HEK293 (cell line): Measurements from ENCODE around the gene GRAMD4.

ENCODE experiments used
- CTCF ChIA-PET: fragments of 350-600 bp; formaldehyde crosslinking; extraction: SDS; loops from one replicate; lab custom pipeline; 2021; ENCODE audit warnings: antibody characterized with exemption; lab: Yijun Ruan, JAX
- POLR2A ChIA-PET: fragments of 300-600 bp; formaldehyde crosslinking; extraction: SDS; loops from one replicate; lab custom pipeline; 2020; ENCODE audit warnings: antibody characterized with exemption, inconsistent platforms; lab: Yijun Ruan, JAX
- H3K27ac ChIP-seq: fragments of 200-500 bp; sonication (Bioruptor generic); 2 replicates; pipeline ENCODE4 v1.5.1; 2014; ENCODE audit warnings: low read depth, low read length, control low read depth, inconsistent platforms; ENCODE audit errors: extremely low read depth
- H3K36me3 ChIP-seq, 2 experiments: fragments of 200-500 bp in 1 of 2; sonication (Bioruptor generic) in 1 of 2; 1 replicate in 1 of 2; 2 replicates in 1 of 2; pipeline ENCODE4 v1.5.1; 2014 to 2017; ENCODE audit warnings: inconsistent platforms in 2 of 2, low read length in 2 of 2; ENCODE audit not compliant: control insufficient read depth in 2 of 2, insufficient read depth in 1 of 2
- H3K4me1 ChIP-seq: fragments of 200-500 bp; sonication (Bioruptor generic); 2 replicates; pipeline ENCODE4 v1.5.1; 2014; ENCODE audit warnings: mild to moderate bottlenecking, low read length, inconsistent platforms; ENCODE audit not compliant: control insufficient read depth, insufficient read depth
- H3K4me3 ChIP-seq: 2 replicates; pipeline ENCODE4 v1.5.1; 2011; ENCODE audit warnings: low read depth, mild to moderate bottlenecking, control low read depth, low read length, moderate library complexity
- H3K9me3 ChIP-seq: fragments of 200-500 bp; sonication (Bioruptor generic); 2 replicates; pipeline ENCODE4 v1.5.1; 2014; ENCODE audit warnings: low read depth, low read length, inconsistent platforms; ENCODE audit not compliant: control insufficient read depth, insufficient read depth
- GLI2 ChIP-seq: fragments of 450-650 bp; formaldehyde crosslinking; IDR thresholded peaks from 2 replicates; pipeline ENCODE4; 2017; ENCODE audit warnings: missing biosample characterization, missing genetic modification characterization, low read depth, borderline replicate concordance
- GLIS1 ChIP-seq: fragments of 450-650 bp; formaldehyde crosslinking; IDR thresholded peaks from 2 replicates; pipeline ENCODE4 v1.5.1; 2016; ENCODE audit warnings: missing biosample characterization, missing genetic modification characterization
- SALL2 ChIP-seq: fragments of 450-650 bp; formaldehyde crosslinking; IDR thresholded peaks from 2 replicates; pipeline ENCODE4 v1.5.0; 2017; ENCODE audit warnings: missing biosample characterization, mild to moderate bottlenecking, missing genetic modification characterization, borderline replicate concordance
- ZIC2 ChIP-seq: fragments of 450-650 bp; formaldehyde crosslinking; IDR thresholded peaks from 2 replicates; pipeline ENCODE4 v1.5.1; 2016; ENCODE audit warnings: missing biosample characterization, missing genetic modification characterization
- ZNF354C ChIP-seq: fragments of 450-650 bp; formaldehyde crosslinking; IDR thresholded peaks from 2 replicates; pipeline ENCODE4 v1.5.1; 2016; ENCODE audit warnings: missing biosample characterization, missing genetic modification characterization, low read depth, borderline replicate concordance
- ZNF529 ChIP-seq: fragments of 450-650 bp; formaldehyde crosslinking; IDR thresholded peaks from 2 replicates; pipeline ENCODE4 v1.5.1; 2017; ENCODE audit warnings: missing genetic modification characterization, missing biosample characterization; ENCODE audit not compliant: insufficient replicate concordance
- TF ChIP-seq, protein P1 (sequence below): fragments of 450-650 bp; formaldehyde crosslinking; IDR thresholded peaks from 2 replicates; pipeline ENCODE4 v1.5.1; 2016; ENCODE audit warnings: missing biosample characterization, missing genetic modification characterization, borderline replicate concordance
- TF ChIP-seq, protein P2 (sequence below): fragments of 450-650 bp; formaldehyde crosslinking; IDR thresholded peaks from 2 replicates; pipeline ENCODE4 v1.5.1; 2016; ENCODE audit warnings: missing biosample characterization, missing genetic modification characterization
- TF ChIP-seq, protein P3 (sequence below): fragments of 450-650 bp; formaldehyde crosslinking; IDR thresholded peaks from 2 replicates; pipeline ENCODE4 v1.5.1; 2016; ENCODE audit warnings: missing biosample characterization, missing genetic modification characterization, low read depth
- TF ChIP-seq, protein P4 (sequence below): fragments of 450-650 bp; formaldehyde crosslinking; IDR thresholded peaks from 2 replicates; pipeline ENCODE4 v1.5.1; 2017; ENCODE audit warnings: missing biosample characterization, missing genetic modification characterization
- TF ChIP-seq, protein P5 (sequence below): fragments of 450-650 bp; formaldehyde crosslinking; IDR thresholded peaks from 2 replicates; pipeline ENCODE4 v1.5.1; 2016; ENCODE audit warnings: missing biosample characterization, missing genetic modification characterization
- TF ChIP-seq, protein P6 (sequence below): sonication (generic); formaldehyde crosslinking; IDR thresholded peaks from 2 replicates; pipeline ENCODE4 v1.8.1; 2022; ENCODE audit warnings: mild to moderate bottlenecking, moderate library complexity, missing genetic modification reagents

Gene GRAMD4

DNA sequence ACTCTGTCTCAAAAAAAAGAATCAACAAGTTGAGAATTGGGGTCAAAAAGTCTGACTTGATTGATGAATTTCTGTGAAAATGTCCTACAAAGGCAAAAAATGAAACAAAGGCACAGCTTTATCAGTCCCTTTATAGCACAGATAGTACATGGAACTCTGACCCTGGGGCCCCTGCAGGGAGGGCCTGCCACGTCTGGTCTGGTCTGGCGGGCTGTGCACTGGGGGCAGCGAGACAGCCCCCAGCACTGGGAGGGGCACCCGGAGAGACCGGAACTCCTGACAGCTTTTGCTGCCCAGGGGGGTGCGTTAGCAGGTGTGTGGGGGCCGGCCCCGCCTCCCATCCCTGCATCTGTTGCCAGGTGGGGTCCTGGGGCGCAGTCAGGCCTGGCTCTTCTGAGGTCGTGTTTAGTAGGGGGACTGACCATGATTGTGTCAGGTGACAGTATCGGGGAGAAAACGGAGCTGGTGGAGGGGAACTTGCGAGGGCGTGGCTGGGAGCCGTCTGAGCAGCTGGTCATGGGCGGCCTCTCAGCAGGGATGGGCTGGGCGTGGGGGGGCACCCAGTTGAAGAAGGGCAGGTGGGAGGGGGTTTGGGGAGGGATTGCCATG is 51.7 kb downstream of the GRAMD4 start (continued):
- TF ChIP-seq SALL2 (tag by site-specific recombination) (no peak), GLI2 (no peak), ZNF529 (tag by site-specific recombination) (no peak), GLIS1 (no peak), ZNF354C (tag by site-specific recombination) (no peak)
- TF ChIP-seq, protein P1, sequence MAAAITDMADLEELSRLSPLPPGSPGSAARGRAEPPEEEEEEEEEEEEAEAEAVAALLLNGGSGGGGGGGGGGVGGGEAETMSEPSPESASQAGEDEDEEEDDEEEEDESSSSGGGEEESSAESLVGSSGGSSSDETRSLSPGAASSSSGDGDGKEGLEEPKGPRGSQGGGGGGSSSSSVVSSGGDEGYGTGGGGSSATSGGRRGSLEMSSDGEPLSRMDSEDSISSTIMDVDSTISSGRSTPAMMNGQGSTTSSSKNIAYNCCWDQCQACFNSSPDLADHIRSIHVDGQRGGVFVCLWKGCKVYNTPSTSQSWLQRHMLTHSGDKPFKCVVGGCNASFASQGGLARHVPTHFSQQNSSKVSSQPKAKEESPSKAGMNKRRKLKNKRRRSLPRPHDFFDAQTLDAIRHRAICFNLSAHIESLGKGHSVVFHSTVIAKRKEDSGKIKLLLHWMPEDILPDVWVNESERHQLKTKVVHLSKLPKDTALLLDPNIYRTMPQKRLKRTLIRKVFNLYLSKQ (tag by site-specific recombination): no peak
- TF ChIP-seq, protein P2, sequence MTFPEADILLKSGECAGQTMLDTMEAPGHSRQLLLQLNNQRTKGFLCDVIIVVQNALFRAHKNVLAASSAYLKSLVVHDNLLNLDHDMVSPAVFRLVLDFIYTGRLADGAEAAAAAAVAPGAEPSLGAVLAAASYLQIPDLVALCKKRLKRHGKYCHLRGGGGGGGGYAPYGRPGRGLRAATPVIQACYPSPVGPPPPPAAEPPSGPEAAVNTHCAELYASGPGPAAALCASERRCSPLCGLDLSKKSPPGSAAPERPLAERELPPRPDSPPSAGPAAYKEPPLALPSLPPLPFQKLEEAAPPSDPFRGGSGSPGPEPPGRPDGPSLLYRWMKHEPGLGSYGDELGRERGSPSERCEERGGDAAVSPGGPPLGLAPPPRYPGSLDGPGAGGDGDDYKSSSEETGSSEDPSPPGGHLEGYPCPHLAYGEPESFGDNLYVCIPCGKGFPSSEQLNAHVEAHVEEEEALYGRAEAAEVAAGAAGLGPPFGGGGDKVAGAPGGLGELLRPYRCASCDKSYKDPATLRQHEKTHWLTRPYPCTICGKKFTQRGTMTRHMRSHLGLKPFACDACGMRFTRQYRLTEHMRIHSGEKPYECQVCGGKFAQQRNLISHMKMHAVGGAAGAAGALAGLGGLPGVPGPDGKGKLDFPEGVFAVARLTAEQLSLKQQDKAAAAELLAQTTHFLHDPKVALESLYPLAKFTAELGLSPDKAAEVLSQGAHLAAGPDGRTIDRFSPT (tag by site-specific recombination): no peak
- TF ChIP-seq, all 188 proteins: peak for 0

DNA sequence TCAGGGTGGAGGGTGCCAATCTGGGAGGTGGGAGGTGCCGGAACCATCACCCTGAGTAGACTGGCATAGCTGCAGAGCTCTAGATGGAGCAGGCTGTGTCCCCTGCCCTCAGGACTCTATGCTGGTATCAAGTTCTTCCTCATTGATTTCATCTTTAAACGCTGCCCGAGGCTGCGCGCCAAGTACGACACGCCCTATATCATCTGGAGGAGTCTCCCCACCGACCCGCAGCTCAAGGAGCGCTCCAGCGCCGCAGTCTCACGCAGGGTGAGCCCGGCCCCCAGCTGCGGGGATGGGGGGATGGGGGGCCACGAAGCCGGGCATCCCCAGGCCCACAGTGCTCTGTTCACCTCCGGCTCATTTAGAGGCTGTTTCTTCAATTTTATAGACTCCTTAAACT is 52.5 kb downstream of the GRAMD4 start:
- Histone ChIP-seq H3K9me3 (no peaks in the 10 kb centered on the region), H3K4me1 (no peaks in the 10 kb centered on the region), H3K27ac (no peak overlapping the region), H3K4me3 (no peak overlapping the region), H3K36me3 (peaks cover 0 to 72% of the 10 kb centered on the region in 2 experiments; a peak in 2 of 3 replicates)
- TF ChIP-seq, protein P3, sequence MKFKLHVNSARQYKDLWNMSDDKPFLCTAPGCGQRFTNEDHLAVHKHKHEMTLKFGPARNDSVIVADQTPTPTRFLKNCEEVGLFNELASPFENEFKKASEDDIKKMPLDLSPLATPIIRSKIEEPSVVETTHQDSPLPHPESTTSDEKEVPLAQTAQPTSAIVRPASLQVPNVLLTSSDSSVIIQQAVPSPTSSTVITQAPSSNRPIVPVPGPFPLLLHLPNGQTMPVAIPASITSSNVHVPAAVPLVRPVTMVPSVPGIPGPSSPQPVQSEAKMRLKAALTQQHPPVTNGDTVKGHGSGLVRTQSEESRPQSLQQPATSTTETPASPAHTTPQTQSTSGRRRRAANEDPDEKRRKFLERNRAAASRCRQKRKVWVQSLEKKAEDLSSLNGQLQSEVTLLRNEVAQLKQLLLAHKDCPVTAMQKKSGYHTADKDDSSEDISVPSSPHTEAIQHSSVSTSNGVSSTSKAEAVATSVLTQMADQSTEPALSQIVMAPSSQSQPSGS (tag by site-specific recombination): no peak
- TF ChIP-seq, protein P4, sequence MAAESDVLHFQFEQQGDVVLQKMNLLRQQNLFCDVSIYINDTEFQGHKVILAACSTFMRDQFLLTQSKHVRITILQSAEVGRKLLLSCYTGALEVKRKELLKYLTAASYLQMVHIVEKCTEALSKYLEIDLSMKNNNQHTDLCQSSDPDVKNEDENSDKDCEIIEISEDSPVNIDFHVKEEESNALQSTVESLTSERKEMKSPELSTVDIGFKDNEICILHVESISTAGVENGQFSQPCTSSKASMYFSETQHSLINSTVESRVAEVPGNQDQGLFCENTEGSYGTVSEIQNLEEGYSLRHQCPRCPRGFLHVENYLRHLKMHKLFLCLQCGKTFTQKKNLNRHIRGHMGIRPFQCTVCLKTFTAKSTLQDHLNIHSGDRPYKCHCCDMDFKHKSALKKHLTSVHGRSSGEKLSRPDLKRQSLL (tag by site-specific recombination): 0 out of 2 replicates have a peak, but pooled peaks have one; percentile 37
- ChIA-PET POLR2A (no interaction called here), CTCF (interaction anchor here (0.6 to 1.2 kb wide), 3 partner anchors 9 to 543 kb away, joined by 3 read pairs; no protein-coding TSS in a partner anchor)

DNA sequence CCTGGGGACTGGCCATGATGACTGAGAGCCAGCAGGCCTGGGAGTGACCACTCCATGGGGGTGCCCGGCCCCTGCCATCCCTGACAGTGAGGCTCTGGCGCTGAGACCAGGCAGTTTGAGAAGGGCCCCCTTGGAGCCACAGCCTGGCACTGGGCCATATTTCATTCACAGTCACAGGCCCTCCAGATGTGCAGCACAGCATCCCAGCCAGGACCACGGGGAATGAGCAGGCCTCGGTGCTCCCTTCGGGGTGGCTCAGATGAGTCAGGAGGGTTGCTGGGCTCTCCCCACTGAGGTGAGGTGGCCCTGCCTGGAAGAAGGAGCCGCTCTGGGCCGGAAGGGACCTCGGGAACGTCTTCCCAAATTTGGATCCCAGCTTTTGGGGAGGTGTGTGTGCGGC is 53.0 kb downstream of the GRAMD4 start:
- no peak overlapping the region for H3K27ac ChIP-seq
- H3K4me3 ChIP-seq: no peak overlapping the region
- ChIA-PET POLR2A (no interaction called here), CTCF (interaction anchor here (1.0 kb wide), 1 partner anchor 8 kb away, joined by 3 read pairs; no protein-coding TSS in a partner anchor)
- H3K4me1 ChIP-seq: no peaks in the 10 kb centered on the region
- peak; percentile 77 for TF ChIP-seq ZIC2 (tag by site-specific recombination)
- TF ChIP-seq, protein P5, sequence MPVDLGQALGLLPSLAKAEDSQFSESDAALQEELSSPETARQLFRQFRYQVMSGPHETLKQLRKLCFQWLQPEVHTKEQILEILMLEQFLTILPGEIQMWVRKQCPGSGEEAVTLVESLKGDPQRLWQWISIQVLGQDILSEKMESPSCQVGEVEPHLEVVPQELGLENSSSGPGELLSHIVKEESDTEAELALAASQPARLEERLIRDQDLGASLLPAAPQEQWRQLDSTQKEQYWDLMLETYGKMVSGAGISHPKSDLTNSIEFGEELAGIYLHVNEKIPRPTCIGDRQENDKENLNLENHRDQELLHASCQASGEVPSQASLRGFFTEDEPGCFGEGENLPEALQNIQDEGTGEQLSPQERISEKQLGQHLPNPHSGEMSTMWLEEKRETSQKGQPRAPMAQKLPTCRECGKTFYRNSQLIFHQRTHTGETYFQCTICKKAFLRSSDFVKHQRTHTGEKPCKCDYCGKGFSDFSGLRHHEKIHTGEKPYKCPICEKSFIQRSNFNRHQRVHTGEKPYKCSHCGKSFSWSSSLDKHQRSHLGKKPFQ: no peak
- TF ChIP-seq, protein P2 (tag by site-specific recombination): no peak
- TF ChIP-seq, protein P6, sequence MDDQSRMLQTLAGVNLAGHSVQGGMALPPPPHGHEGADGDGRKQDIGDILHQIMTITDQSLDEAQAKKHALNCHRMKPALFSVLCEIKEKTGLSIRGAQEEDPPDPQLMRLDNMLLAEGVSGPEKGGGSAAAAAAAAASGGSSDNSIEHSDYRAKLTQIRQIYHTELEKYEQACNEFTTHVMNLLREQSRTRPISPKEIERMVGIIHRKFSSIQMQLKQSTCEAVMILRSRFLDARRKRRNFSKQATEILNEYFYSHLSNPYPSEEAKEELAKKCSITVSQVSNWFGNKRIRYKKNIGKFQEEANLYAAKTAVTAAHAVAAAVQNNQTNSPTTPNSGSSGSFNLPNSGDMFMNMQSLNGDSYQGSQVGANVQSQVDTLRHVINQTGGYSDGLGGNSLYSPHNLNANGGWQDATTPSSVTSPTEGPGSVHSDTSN (CRISPR knock-in tag): no peak
- peaks cover 0 to 73% of the 10 kb centered on the region in 2 experiments; a peak in 2 of 3 replicates for H3K36me3 ChIP-seq
- no peaks in the 10 kb centered on the region for H3K9me3 ChIP-seq
